HepG2 (cell line): ENCODE measurements around the gene NRAS. TPM values are rescaled to one million over a fixed set of nuclear protein-coding genes. Genes with fewer than 3 reads are reported as not detected.

Source experiments
- ATAC-seq: fragments of 200-7000 bp; cut with Tn5 transposase; 3 replicates; pipeline ENCODE4 v1.9.1; 2020; ENCODE audit warnings: mild to moderate bottlenecking, moderate library complexity
- BruUV-seq: library from RNA; stranded (reverse); fragments of 400-500 nt; replicated peaks from 2 replicates; lab custom pipeline; 2021; lab: Mats Ljungman, UMichigan
- CTCF ChIA-PET: fragments of 300-600 bp; formaldehyde crosslinking; extraction: SDS; loops from one replicate; lab custom pipeline; 2021; ENCODE audit warnings: low total read pairs, inconsistent platforms, low intra/inter-chr PET ratio; lab: Yijun Ruan, JAX
- POLR2A ChIA-PET: fragments of 350-600 bp; sonication (Branson Sonifier 250); formaldehyde crosslinking; loops from one replicate; lab custom pipeline; 2020; ENCODE audit warnings: antibody characterized with exemption, inconsistent platforms; lab: Yijun Ruan, JAX
- DNase-seq: peaks from one replicate; pipeline ENCODE4 v3.0.0-alpha.2; 2015; ENCODE audit warnings: low spot score
- FAIRE-seq: peaks from 3 replicates; lab custom pipeline; 2011; peaks lifted over from hg19 to GRCh38; lab: Jason Lieb, UNC
- H2AFZ ChIP-seq: one replicate; pipeline ENCODE4 v1.6.1; 2011; ENCODE audit warnings: low read length, inconsistent platforms
- H3K27ac ChIP-seq: fragments of 300-600 bp; 3 replicates; pipeline ENCODE4 v1.8.0; 2011; ENCODE audit warnings: mixed run types, mild to moderate bottlenecking, mixed read lengths, low read length, inconsistent platforms; ENCODE audit not compliant: insufficient read depth; ENCODE audit errors: extremely low read length
- H3K27me3 ChIP-seq, 2 experiments: fragments of 200-600 bp in 1 of 2; 2 replicates in 1 of 2; 3 replicates in 1 of 2; pipeline versions ENCODE4 v1.6.0 to v1.8.0; 2011; ENCODE audit warnings: low read length in 2 of 2, mild to moderate bottlenecking in 2 of 2, moderate library complexity in 2 of 2, inconsistent platforms in 1 of 2; ENCODE audit not compliant: insufficient read depth in 2 of 2, control insufficient read depth in 1 of 2
- H3K36me3 ChIP-seq, 2 experiments: fragments of 200-600 bp in 1 of 2; replicated peaks in 1 of 2; 2 replicates in 1 of 2; 3 replicates in 1 of 2; pipeline versions ENCODE4 v1.5.1 to v1.8.0; 2011; ENCODE audit warnings: low read length in 2 of 2, inconsistent platforms in 1 of 2; ENCODE audit not compliant: insufficient read depth in 2 of 2, control insufficient read depth in 1 of 2
- H3K4me1 ChIP-seq: 2 replicates; pipeline ENCODE4 v1.5.1; 2012; ENCODE audit warnings: low read length, inconsistent platforms; ENCODE audit not compliant: insufficient read depth
- H3K4me2 ChIP-seq: 2 replicates; pipeline ENCODE4 v1.6.0; 2011; ENCODE audit warnings: low read depth, low read length, inconsistent platforms
- H3K4me3 ChIP-seq, 3 experiments: fragments of 200-600 bp in 1 of 3; sonication (generic), shearing (Covaris generic) in 1 of 3; replicated peaks in 1 of 3; 2 replicates each; pipeline ENCODE4 v1.5.1; 2011 to 2016; ENCODE audit warnings: low read length in 3 of 3, inconsistent platforms in 2 of 3, low read depth in 2 of 3, mild to moderate bottlenecking in 2 of 3, control low read depth in 1 of 3, mixed read lengths in 1 of 3; ENCODE audit not compliant: insufficient read depth in 1 of 3
- H3K79me2 ChIP-seq: one replicate; pipeline ENCODE4 v1.6.1; 2011; ENCODE audit warnings: low read length, inconsistent platforms; ENCODE audit not compliant: insufficient read depth
- H3K9ac ChIP-seq: 2 replicates; pipeline ENCODE4 v1.6.0; 2011; ENCODE audit warnings: mild to moderate bottlenecking, low read depth, low read length, inconsistent platforms; ENCODE audit not compliant: insufficient read depth
- H3K9me3 ChIP-seq: 2 replicates; pipeline ENCODE4 v1.5.1; 2012; ENCODE audit warnings: mild to moderate bottlenecking, low read length
- H4K20me1 ChIP-seq: 2 replicates; pipeline ENCODE4 v1.6.0; 2011; ENCODE audit warnings: inconsistent platforms, mild to moderate bottlenecking, low read length, moderate library complexity; ENCODE audit not compliant: insufficient read depth
- ARID5B ChIP-seq: IDR thresholded peaks from 2 replicates; pipeline ENCODE4 v1.4.0; 2020; ENCODE audit warnings: mild to moderate bottlenecking, missing genetic modification reagents
- BRD4 ChIP-seq: sonication (generic); formaldehyde crosslinking; IDR thresholded peaks from 2 replicates; pipeline ENCODE4 v1.4.0; 2020; ENCODE audit warnings: missing genetic modification reagents
- GABPB1 ChIP-seq: IDR thresholded peaks from 2 replicates; pipeline ENCODE4 v1.6.1; 2016; ENCODE audit warnings: mild to moderate bottlenecking, missing genetic modification reagents, moderate library complexity, missing compliant biosample characterization
- NONO ChIP-seq, 2 experiments: fragments of 450-650 bp in 1 of 2; sonication (generic) in 1 of 2; formaldehyde crosslinking in 1 of 2; IDR thresholded peaks in 1 of 2; conservative IDR thresholded peaks in 1 of 2; 2 replicates each; pipeline versions ENCODE4 v1.6.1 to v1.8.0; 2017 to 2022; ENCODE audit warnings: mild to moderate bottlenecking in 1 of 2, missing genetic modification reagents in 1 of 2, moderate library complexity in 1 of 2
- ONECUT2 ChIP-seq: sonication (generic); formaldehyde crosslinking; IDR thresholded peaks from 2 replicates; pipeline ENCODE4 v1.4.0; 2020; ENCODE audit warnings: missing genetic modification reagents
- ZNF256 ChIP-seq: sonication (generic); formaldehyde crosslinking; conservative IDR thresholded peaks from 2 replicates; pipeline ENCODE4 v1.4.0; 2020; ENCODE audit warnings: missing genetic modification reagents
- WGBS: methylation state at CpG from one replicate; pipeline ENCODE4 v1.1.6; 2017; ENCODE audit warnings: low lambda C conversion rate; 5-methylcytosine and 5-hydroxymethylcytosine counted together
- in situ Hi-C: cut with HindIII; loops from 2 replicates; pipeline ENCODE4 v1.10.0; 2017; ENCODE audit warnings: low pct_unique_long_range_greater_than_20kb; ENCODE audit not compliant: extremely low pct_ligation_motif_present
- intact Hi-C: fragments of 100-400 bp; cut with micrococcal nuclease; formaldehyde crosslinking; loops from one replicate; pipeline ENCODE4 v1.10.0; 2022; ENCODE audit not compliant: unreplicated experiment
- polyA plus RNA-seq, 8 experiments: library from polyadenylated mRNA; depleted of rRNA in 3 of 8; stranded (reverse) in 7 of 8; unstranded in 1 of 8; fragments of >200 nt; fragmentation: Illumina TruSeq in 4 of 8; extraction: Trizol in 4 of 8; gene quantifications; 2 replicates each; pipeline versions ENCODE4 v1.2.1 to v1.2.3, GENCODE V29; 2011 to 2016; ENCODE audit warnings: low read depth in 4 of 8, missing spikeins in 1 of 8, mixed read lengths in 1 of 8; ENCODE audit not compliant: insufficient read depth in 1 of 8
- total RNA-seq, 5 experiments: library from RNA; depleted of rRNA; stranded (reverse); fragments of >200 nt; fragmentation: Illumina TruSeq; extraction: Trizol; gene quantifications; 2 replicates each; pipeline ENCODE4 v1.2.3, GENCODE V29; 2016; ENCODE audit warnings: low read depth in 1 of 5

The NRAS gene
- total and polyA plus RNA-seq, 2 of the 13 experiments (the other 11 are each of a cell fraction or from before 2014, with no cell fraction given) = 38.6 to 58.8 TPM

GRCh38 chr1:114685851-114686250, 30.7 kb downstream of the NRAS start:
- no peak for DNase-seq
- Histone ChIP-seq H3K36me3 (no peaks in the 10 kb centered on the region), H3K4me2 (no peak overlapping the region), H3K9ac (no peak overlapping the region), H3K27me3 (peaks cover 0 to 8% of the 10 kb centered on the region in 2 experiments; a peak in 2 of 5 replicates), H3K4me3 (no peak overlapping the region), H3K9me3 (no peaks in the 10 kb centered on the region), H3K4me1 (no peaks in the 10 kb centered on the region), H4K20me1 (no peaks in the 10 kb centered on the region), H2AFZ (no peak overlapping the region), H3K27ac (no peak overlapping the region), H3K79me2 (no peaks in the 10 kb centered on the region)
- intact Hi-C loops = no loop called here
- WGBS = under 1% methylated on average over 5 of the region's 5 CpGs
- no peak for FAIRE-seq
- ATAC-seq = no peak
- ChIA-PET POLR2A (no interaction called here), CTCF (no interaction called here)
- BruUV-seq = no TSS peak
- no peak for TF ChIP-seq ZNF256
- TF ChIP-seq BRD4 (CRISPR knock-in tag) = no peak
- no peak for TF ChIP-seq GABPB1 (CRISPR knock-in tag)
- TF ChIP-seq ARID5B (CRISPR knock-in tag) = no peak
- no peak for TF ChIP-seq NONO (IDR thresholded peaks at IDR 0.05)
- TF ChIP-seq NONO (CRISPR knock-in tag; conservative IDR thresholded peaks at IDR 0.05) = no peak
- no peak for TF ChIP-seq ONECUT2 (CRISPR knock-in tag)
- TF ChIP-seq, all 625 proteins: peak for 0
- in situ Hi-C loops = loop anchor here (25.0 kb wide), 1 partner anchor 324 kb away; no protein-coding TSS in a partner anchor
